GM06990 (cell line): Measurements from ENCODE around the gene SEMA4C.
A peak's percentile ranks its signal among the peaks of the same experiment; 100 is the strongest.

Experiments used
- DNase-seq: peaks from one replicate; pipeline ENCODE4 v3.0.0-alpha.2; 2011; ENCODE audit not compliant: insufficient read length; ENCODE audit errors: extremely low read depth
- H3K27me3 ChIP-seq: replicated peaks from 2 replicates; pipeline ENCODE4 v1.6.0; 2011; ENCODE audit warnings: low read length; ENCODE audit not compliant: control insufficient read depth, insufficient read depth
- H3K36me3 ChIP-seq: 2 replicates; pipeline ENCODE4 v1.5.1; 2011; ENCODE audit warnings: low read length; ENCODE audit not compliant: control insufficient read depth, insufficient read depth
- H3K4me3 ChIP-seq: replicated peaks from 2 replicates; pipeline ENCODE4 v1.5.1; 2011; ENCODE audit warnings: low read depth, mild to moderate bottlenecking, control low read depth, low read length
- TF ChIP-seq, protein P1 (sequence below): IDR thresholded peaks from 2 replicates; pipeline ENCODE4 v1.5.1; 2011; ENCODE audit warnings: low read length, control low read depth, mild to moderate bottlenecking, inconsistent platforms; ENCODE audit not compliant: insufficient read depth, poor library complexity, severe bottlenecking

Gene SEMA4C

GRCh38 chr2:96867756-96868554, 1.9 kb downstream of the SEMA4C start:
- Histone ChIP-seq H3K36me3 (peaks cover 18% of the 10 kb centered on the region), H3K4me3 (peak overlapping the region; percentile 63), H3K27me3 (no peaks in the 10 kb centered on the region)
- TF ChIP-seq, protein P1, sequence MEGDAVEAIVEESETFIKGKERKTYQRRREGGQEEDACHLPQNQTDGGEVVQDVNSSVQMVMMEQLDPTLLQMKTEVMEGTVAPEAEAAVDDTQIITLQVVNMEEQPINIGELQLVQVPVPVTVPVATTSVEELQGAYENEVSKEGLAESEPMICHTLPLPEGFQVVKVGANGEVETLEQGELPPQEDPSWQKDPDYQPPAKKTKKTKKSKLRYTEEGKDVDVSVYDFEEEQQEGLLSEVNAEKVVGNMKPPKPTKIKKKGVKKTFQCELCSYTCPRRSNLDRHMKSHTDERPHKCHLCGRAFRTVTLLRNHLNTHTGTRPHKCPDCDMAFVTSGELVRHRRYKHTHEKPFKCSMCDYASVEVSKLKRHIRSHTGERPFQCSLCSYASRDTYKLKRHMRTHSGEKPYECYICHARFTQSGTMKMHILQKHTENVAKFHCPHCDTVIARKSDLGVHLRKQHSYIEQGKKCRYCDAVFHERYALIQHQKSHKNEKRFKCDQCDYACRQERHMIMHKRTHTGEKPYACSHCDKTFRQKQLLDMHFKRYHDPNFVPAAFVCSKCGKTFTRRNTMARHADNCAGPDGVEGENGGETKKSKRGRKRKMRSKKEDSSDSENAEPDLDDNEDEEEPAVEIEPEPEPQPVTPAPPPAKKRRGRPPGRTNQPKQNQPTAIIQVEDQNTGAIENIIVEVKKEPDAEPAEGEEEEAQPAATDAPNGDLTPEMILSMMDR: no peak
- no peak for DNase-seq

GRCh38 chr2:96866986-96867755, 2.7 kb downstream of the SEMA4C start:
- peaks cover 18% of the 10 kb centered on the region for H3K36me3 ChIP-seq
- H3K4me3 ChIP-seq: peak overlapping the region; percentile 63
- DNase-seq: no peak
- TF ChIP-seq, protein P1: no peak
- no peaks in the 10 kb centered on the region for H3K27me3 ChIP-seq

- no peak for DNase-seq
- TF ChIP-seq, protein P1: no peak
- no peak overlapping the region; the same call in 1 of the 2 replicates for H3K4me3 ChIP-seq
- peaks cover 19% of the 10 kb centered on the region for H3K36me3 ChIP-seq
- H3K27me3 ChIP-seq: no peaks in the 10 kb centered on the region
Measured at GRCh38 chr2:96866586-96866985, 3.3 kb downstream of the SEMA4C start.

DNA sequence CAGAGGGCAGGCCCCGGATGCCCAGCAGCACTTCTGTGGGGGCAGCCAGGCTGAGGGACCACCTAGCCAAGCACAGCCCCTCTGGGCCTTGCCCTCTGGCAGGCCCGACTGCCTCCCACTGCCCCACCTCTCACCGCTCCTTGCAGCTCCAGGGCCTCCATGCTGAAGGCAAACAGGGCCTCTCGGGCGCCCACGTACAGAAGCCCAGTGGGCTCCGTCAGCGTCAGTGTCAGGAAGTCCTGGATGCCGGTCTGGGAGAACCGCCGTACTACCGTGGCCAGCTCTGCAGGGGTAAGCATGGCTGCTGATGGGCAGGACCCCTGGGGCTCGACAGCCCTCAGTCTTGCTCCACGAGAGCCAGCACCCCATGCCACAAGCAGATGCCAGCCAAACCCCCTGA, 3.7 kb downstream of the SEMA4C start:
- Histone ChIP-seq H3K4me3 (no peak overlapping the region), H3K36me3 (peaks cover 20% of the 10 kb centered on the region)

GRCh38 chr2:96865654-96866053, 4.2 kb downstream of the SEMA4C start:
- Histone ChIP-seq H3K4me3 (no peak overlapping the region), H3K36me3 (peaks cover 20% of the 10 kb centered on the region), H3K27me3 (no peaks in the 10 kb centered on the region)
- DNase-seq: no peak
- TF ChIP-seq, protein P1: no peak

More for the DNA sequence above, 3.7 kb downstream of the SEMA4C start:
- no peak for DNase-seq
- TF ChIP-seq, protein P1: no peak
- H3K27me3 ChIP-seq: no peaks in the 10 kb centered on the region
